Activated CD4-positive, CD25-positive, alpha-beta regulatory T cell treated with anti-CD3 and anti-CD28 coated beads, Interleukin-2, amount 50 U/mL, for 24 hours (primary cell): ENCODE data around the gene TAF10.

Source experiments
- ATAC-seq, 2 donors: fragments of 150-1000 bp; cut with Tn5 transposase; one replicate each; pipeline ENCODE4 v1.10.0; 2021; ENCODE audit warnings: mild to moderate bottlenecking in 1 of 2, moderate library complexity in 1 of 2

Gene TAF10

GRCh38 chr11:6607190-6607795 lies 4.7 kb downstream of the TAF10 start:
- ATAC-seq = no peak

- no peak for ATAC-seq
These were observed 5.4 kb downstream of the TAF10 start for GRCh38 chr11:6606471-6607189.

- ATAC-seq = no peak
These were observed 7.2 kb downstream of the TAF10 start for GRCh38 chr11:6604790-6605189.

GRCh38 chr11:6604081-6604626 lies 7.9 kb downstream of the TAF10 start:
- ATAC-seq = peak; percentile 45 to 47

- peak; percentile 84 to 88 for ATAC-seq
These were observed 8.5 kb downstream of the TAF10 start, which contains the start of the genes ILK and RRP8 for GRCh38 chr11:6603287-6604080. ILK (plus strand) TSS chr11:6603774; CDS start chr11:6604272, 498 bp downstream. RRP8 (minus strand) TSS chr11:6603616; CDS start chr11:6603502, 114 bp downstream.

GRCh38 chr11:6602096-6602940 lies 9.7 kb downstream of the TAF10 start:
- no peak for ATAC-seq

- no peak for ATAC-seq
These were observed 11.0 kb downstream of the TAF10 start for GRCh38 chr11:6601041-6601461.

- no peak for ATAC-seq
These were observed 12.1 kb downstream of the TAF10 start for GRCh38 chr11:6599881-6600390.

GRCh38 chr11:6599449-6599848 lies 12.6 kb downstream of the TAF10 start:
- ATAC-seq = no peak

GRCh38 chr11:6598555-6598954 lies 13.5 kb downstream of the TAF10 start:
- no peak for ATAC-seq

- ATAC-seq = no peak
These were observed 15.7 kb downstream of the TAF10 start for GRCh38 chr11:6596239-6596877.

- no peak for ATAC-seq
These were observed 17.8 kb downstream of the TAF10 start for GRCh38 chr11:6594142-6594768.

GRCh38 chr11:6588018-6588417 lies 24.0 kb downstream of the TAF10 start:
- ATAC-seq = no peak

- ATAC-seq = no peak
These were observed 24.6 kb downstream of the TAF10 start for GRCh38 chr11:6587360-6587953.

GRCh38 chr11:6586434-6587359 lies 25.3 kb downstream of the TAF10 start:
- ATAC-seq = no peak

GRCh38 chr11:6584528-6584927 lies 27.5 kb downstream of the TAF10 start:
- ATAC-seq = no peak

GRCh38 chr11:6583584-6583983 lies 28.4 kb downstream of the TAF10 start:
- ATAC-seq = no peak

GRCh38 chr11:6579681-6580080 lies 32.3 kb downstream of the TAF10 start:
- ATAC-seq = no peak

GRCh38 chr11:6578134-6578533 lies 33.9 kb downstream of the TAF10 start:
- no peak for ATAC-seq
